Stimulated activated naive B cell treated with anti-CD40 and anti-IgM and Interleukin-4, amounts not matched to agents 10 μg/mL and 1 μg/mL and 100 μg/mL, for 72 hours (primary cell): ENCODE data around the gene XBP1.
"Not testable (repeated sequence)": the region's sequence is repeated elsewhere in the genome, so short reads cannot be mapped to it uniquely, and the experiment has no call there.

ENCODE experiments used
- ATAC-seq, 2 donors: fragments of 150-1000 bp; cut with Tn5 transposase; replicated peaks; 2 replicates each; pipeline ENCODE4 v1.10.0; 2021; ENCODE audit warnings: moderate library complexity in 1 of 2
- DNase-seq: peaks from one replicate; pipeline ENCODE4 v3.0.0; 2021
- H3K27ac Mint-ChIP-seq: one replicate; pipeline ENCODE4 v1.8.0; 2022; ENCODE audit warnings: mild to moderate bottlenecking, mixed read lengths
- H3K27me3 Mint-ChIP-seq, 2 donors: one replicate each; pipeline ENCODE4 v1.8.0; 2022; ENCODE audit warnings: mixed read lengths in 2 of 2
- H3K36me3 Mint-ChIP-seq, 2 donors: one replicate each; pipeline ENCODE4 v1.8.0; 2022; ENCODE audit warnings: mixed read lengths in 2 of 2, mild to moderate bottlenecking in 1 of 2
- H3K4me1 Mint-ChIP-seq, 2 donors: one replicate each; pipeline ENCODE4 v1.8.0; 2022; ENCODE audit warnings: mixed read lengths in 2 of 2, mild to moderate bottlenecking in 1 of 2
- H3K4me3 Mint-ChIP-seq, 2 donors: one replicate each; pipeline ENCODE4 v1.8.0; 2022; ENCODE audit warnings: mild to moderate bottlenecking in 2 of 2, mixed read lengths in 2 of 2, moderate library complexity in 1 of 2
- H3K9me3 Mint-ChIP-seq, 2 donors: one replicate each; pipeline ENCODE4 v1.8.0; 2022; ENCODE audit warnings: mixed read lengths in 2 of 2, mild to moderate bottlenecking in 1 of 2

Gene XBP1

DNA sequence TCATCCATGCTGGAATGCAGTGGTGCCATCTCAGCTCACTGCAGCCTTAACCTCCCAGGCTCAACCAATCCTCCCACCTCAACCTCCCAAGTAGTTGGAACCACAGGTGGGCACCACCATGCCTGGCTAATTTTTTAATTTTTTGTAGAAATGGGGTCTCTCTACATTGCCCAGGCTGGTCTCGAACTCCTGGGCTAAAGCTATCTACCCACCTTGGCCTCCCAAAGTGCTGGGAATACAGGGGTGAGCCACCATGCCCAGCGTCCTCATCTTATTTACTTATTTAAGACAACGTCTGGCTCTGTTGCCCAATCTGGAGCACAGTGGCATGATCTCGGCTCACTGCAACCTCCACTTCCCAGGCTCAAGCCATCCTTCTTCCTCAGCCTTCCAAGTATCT is 38.4 kb downstream of the XBP1 start:
- ATAC-seq, H3K9me3 Mint-ChIP-seq, DNase-seq, H3K27me3 Mint-ChIP-seq, H3K36me3 Mint-ChIP-seq, H3K4me3 Mint-ChIP-seq: not testable (repeated sequence)
- H3K4me1 Mint-ChIP-seq = peaks cover 13 to 22% of the 10 kb centered on the region in 2 donors
- H3K27ac Mint-ChIP-seq = peak overlapping the region; percentile 22

GRCh38 chr22:28761449-28761755 is 39.0 kb downstream of the XBP1 start:
- Mint-ChIP-seq H3K4me3 (no peak overlapping the region), H3K9me3 (no peaks in the 10 kb centered on the region), H3K36me3 (peaks cover 3 to 4% of the 10 kb centered on the region in 2 donors), H3K27me3 (no peaks in the 10 kb centered on the region), H3K4me1 (peaks cover 13 to 22% of the 10 kb centered on the region in 2 donors), H3K27ac (no peak overlapping the region)
- ATAC-seq (no peak), DNase-seq (no peak)

DNA sequence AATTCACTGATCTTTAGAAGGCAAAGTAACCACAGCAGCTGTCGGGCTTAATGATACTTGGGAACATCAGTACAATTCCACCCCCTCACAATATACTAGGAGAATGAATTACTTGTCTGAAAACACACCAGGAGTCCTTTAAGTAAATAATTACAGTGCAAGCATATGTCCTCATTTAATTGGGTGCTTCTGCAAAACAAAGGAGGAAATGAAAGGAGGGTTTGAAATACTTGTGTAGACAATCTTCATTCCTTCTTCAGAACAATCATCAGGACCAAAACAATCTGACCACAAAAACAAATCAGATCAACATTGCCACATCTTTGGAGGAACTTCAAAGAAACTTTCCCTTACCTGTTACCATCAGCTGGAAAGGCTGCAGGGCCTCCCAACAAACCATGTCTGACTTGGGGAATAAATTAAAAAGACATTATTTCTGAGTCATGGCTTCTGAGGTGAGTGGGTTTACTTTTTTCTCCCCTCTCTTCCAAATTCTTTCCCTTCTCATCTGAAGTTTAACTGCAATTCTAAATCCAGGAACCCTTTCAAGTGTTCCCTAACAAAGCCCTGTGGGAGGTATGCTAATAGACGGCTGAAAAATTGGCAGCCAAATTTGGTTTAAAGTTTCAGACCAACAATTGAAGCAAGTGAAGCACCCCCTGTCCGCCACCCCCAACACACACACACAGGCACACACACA is 40.4 kb downstream of the XBP1 start:
- H3K9me3 Mint-ChIP-seq = no peaks in the 10 kb centered on the region
- peak; percentile 27 to 38 for ATAC-seq
- no peaks in the 10 kb centered on the region for H3K27me3 Mint-ChIP-seq
- peak overlapping the region; percentile 4 for H3K27ac Mint-ChIP-seq
- H3K36me3 Mint-ChIP-seq = peaks cover 5 to 9% of the 10 kb centered on the region in 2 donors
- DNase-seq = no peak
- peaks cover 13 to 22% of the 10 kb centered on the region in 2 donors for H3K4me1 Mint-ChIP-seq
- H3K4me3 Mint-ChIP-seq = peak overlapping the region; percentile 20 to 25

DNA sequence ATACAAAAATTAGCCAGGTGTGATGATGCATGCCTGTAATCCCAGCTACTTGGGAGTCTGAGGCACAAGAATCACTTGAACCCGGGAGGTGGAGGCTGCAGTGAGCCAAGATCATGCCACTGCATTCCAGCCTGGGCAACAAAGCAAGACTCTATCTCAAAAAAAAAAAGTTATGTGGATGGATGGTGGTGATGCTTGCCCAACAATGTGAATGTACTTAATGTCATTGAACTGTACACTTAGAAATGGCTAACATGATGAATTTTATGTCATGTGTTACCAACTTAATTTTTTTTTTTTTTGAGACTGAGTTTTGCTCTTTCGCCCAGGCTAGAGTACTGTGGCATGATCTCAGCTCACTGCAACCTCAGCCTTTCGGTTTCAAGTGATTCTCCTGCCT is 45.9 kb downstream of the XBP1 start:
- not testable (repeated sequence) for H3K27me3 Mint-ChIP-seq, ATAC-seq, H3K4me1 Mint-ChIP-seq, H3K27ac Mint-ChIP-seq, H3K4me3 Mint-ChIP-seq, DNase-seq, H3K9me3 Mint-ChIP-seq
- peaks cover 18 to 28% of the 10 kb centered on the region in 2 donors for H3K36me3 Mint-ChIP-seq

DNA sequence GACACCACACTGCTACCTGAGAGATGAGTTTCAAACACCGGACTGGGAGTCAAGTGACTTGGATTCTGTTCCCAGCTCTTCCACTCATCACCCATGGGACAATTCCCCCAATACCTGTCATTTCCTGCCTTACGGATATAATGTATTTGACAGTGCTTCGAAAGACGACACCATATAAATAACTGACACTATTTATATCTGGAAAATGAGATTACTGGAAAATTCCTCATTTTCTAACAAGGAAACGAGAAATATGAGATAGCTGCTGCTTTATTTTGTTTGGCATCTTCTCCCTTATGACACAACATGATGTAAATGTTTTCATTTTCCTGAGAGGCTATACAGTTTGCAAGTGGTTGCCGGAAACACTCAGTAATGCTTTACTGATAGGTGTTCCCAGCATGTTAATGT is 49.9 kb downstream of the XBP1 start:
- no peaks in the 10 kb centered on the region for H3K9me3 Mint-ChIP-seq
- H3K27me3 Mint-ChIP-seq = no peaks in the 10 kb centered on the region
- no peak for DNase-seq
- no peak overlapping the region for H3K4me3 Mint-ChIP-seq
- peaks cover 4 to 8% of the 10 kb centered on the region in 2 donors for H3K4me1 Mint-ChIP-seq
- ATAC-seq = no peak
- peaks cover 30 to 46% of the 10 kb centered on the region in 2 donors for H3K36me3 Mint-ChIP-seq
- no peak overlapping the region for H3K27ac Mint-ChIP-seq
